ENCODE results near the gene TMEM203. TPM values are rescaled to one million over a fixed set of nuclear protein-coding genes. Genes with fewer than 3 reads are reported as not detected.
A peak's percentile ranks its signal among the peaks of the same experiment; 100 is the strongest.

TMEM203 gene
- total and polyA plus RNA-seq, 2 of the 13 experiments (the other 11 are each of a cell fraction or from before 2014, with no cell fraction given) = 23.4 to 36.7 TPM

DNA sequence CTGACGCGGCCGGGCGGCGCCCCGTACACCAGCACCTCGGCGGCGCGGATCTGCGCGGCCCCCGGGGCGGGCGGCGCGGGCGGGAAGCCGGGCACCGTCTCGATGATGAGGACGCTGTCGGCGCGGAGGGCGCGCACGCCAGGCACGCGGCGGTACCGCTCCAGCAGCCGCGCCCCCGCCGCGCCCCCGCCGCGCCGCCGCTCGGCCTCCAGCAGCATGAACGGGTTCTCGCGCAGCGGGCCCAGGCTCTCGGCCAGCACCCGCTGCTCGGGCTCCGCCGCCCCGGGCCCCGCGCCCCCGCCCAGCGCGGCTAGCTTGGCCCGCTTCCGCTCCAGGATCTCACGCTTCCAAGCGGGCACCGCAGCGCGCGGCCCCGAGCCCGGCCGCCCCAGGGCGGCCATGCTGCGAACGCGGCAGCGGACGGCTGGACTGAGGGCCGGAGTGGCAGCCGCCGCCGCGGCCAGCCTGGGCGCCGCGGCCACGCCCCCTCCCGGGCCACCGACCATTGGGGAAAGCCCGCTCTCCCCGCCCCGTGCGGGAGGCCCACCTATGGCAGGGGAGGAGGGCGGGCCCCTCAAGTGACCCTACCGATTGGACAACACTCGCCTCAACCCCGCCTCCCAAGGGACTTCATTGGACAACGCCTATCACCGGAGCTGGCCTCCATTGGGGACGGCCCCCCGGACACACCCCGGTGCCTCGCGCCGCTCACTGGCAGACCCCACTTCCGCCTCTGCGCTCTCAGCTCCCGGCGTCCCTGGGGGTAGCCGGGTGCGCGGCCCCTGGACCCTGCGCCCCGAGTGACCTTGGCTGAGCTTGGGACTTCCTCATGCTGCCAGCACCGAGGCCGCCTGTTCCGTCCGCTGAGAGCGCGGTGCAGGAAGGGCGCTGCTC, 4.9 kb downstream of the TMEM203 start, which contains the start of gene TPRN (continued):
- TF ChIP-seq, protein P1, sequence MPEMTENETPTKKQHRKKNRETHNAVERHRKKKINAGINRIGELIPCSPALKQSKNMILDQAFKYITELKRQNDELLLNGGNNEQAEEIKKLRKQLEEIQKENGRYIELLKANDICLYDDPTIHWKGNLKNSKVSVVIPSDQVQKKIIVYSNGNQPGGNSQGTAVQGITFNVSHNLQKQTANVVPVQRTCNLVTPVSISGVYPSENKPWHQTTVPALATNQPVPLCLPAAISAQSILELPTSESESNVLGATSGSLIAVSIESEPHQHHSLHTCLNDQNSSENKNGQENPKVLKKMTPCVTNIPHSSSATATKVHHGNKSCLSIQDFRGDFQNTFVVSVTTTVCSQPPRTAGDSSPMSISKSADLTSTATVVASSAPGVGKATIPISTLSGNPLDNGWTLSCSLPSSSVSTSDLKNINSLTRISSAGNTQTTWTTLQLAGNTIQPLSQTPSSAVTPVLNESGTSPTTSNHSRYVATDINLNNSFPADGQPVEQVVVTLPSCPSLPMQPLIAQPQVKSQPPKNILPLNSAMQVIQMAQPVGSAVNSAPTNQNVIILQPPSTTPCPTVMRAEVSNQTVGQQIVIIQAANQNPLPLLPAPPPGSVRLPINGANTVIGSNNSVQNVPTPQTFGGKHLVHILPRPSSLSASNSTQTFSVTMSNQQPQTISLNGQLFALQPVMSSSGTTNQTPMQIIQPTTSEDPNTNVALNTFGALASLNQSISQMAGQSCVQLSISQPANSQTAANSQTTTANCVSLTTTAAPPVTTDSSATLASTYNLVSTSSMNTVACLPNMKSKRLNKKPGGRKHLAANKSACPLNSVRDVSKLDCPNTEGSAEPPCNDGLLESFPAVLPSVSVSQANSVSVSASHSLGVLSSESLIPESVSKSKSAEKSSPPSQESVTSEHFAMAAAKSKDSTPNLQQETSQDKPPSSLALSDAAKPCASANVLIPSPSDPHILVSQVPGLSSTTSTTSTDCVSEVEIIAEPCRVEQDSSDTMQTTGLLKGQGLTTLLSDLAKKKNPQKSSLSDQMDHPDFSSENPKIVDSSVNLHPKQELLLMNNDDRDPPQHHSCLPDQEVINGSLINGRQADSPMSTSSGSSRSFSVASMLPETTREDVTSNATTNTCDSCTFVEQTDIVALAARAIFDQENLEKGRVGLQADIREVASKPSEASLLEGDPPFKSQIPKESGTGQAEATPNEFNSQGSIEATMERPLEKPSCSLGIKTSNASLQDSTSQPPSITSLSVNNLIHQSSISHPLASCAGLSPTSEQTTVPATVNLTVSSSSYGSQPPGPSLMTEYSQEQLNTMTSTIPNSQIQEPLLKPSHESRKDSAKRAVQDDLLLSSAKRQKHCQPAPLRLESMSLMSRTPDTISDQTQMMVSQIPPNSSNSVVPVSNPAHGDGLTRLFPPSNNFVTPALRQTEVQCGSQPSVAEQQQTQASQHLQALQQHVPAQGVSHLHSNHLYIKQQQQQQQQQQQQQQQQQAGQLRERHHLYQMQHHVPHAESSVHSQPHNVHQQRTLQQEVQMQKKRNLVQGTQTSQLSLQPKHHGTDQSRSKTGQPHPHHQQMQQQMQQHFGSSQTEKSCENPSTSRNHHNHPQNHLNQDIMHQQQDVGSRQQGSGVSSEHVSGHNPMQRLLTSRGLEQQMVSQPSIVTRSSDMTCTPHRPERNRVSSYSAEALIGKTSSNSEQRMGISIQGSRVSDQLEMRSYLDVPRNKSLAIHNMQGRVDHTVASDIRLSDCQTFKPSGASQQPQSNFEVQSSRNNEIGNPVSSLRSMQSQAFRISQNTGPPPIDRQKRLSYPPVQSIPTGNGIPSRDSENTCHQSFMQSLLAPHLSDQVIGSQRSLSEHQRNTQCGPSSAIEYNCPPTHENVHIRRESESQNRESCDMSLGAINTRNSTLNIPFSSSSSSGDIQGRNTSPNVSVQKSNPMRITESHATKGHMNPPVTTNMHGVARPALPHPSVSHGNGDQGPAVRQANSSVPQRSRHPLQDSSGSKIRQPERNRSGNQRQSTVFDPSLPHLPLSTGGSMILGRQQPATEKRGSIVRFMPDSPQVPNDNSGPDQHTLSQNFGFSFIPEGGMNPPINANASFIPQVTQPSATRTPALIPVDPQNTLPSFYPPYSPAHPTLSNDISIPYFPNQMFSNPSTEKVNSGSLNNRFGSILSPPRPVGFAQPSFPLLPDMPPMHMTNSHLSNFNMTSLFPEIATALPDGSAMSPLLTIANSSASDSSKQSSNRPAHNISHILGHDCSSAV (CRISPR knock-in tag; IDR thresholded peaks at IDR 0.05; ENCODE audit: borderline replicate concordance) = no peak
- no peak for TF ChIP-seq NFE2 (CRISPR knock-in tag; IDR thresholded peaks at IDR 0.05)
- TF ChIP-seq KDM5A (IDR thresholded peaks at IDR 0.05; ENCODE audit: borderline replicate concordance, low read length) = peak; percentile 51; the same call in 1 of the 2 replicates
- TF ChIP-seq ZNF350 (CRISPR knock-in tag; IDR thresholded peaks at IDR 0.05; ENCODE audit: borderline replicate concordance, low read depth) = peak; percentile 80
- peak; percentile 82 for TF ChIP-seq ZNF143 (CRISPR knock-in tag; IDR thresholded peaks at IDR 0.05)
- no peak; the same call in 1 of the 2 replicates for TF ChIP-seq ZNF629 (CRISPR knock-in tag; conservative IDR thresholded peaks at IDR 0.05)
- no peak for TF ChIP-seq SRSF9 (IDR thresholded peaks at IDR 0.05; ENCODE audit: borderline replicate concordance, insufficient read depth, low read depth, low read length, poor library complexity, severe bottlenecking)
- TF ChIP-seq, protein P2, sequence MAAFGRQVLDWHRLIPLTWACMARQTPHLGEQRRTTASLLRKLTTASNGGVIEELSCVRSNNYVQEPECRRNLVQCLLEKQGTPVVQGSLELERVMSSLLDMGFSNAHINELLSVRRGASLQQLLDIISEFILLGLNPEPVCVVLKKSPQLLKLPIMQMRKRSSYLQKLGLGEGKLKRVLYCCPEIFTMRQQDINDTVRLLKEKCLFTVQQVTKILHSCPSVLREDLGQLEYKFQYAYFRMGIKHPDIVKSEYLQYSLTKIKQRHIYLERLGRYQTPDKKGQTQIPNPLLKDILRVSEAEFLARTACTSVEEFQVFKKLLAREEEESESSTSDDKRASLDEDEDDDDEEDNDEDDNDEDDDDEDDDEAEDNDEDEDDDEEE (CRISPR knock-in tag; IDR thresholded peaks at IDR 0.05) = peak; percentile 27; the same call in 1 of the 2 replicates
- no peak for TF ChIP-seq HOXD1 (CRISPR knock-in tag; IDR thresholded peaks at IDR 0.05)
- no peak for TF ChIP-seq NONO (IDR thresholded peaks at IDR 0.05)
- peak; percentile 94 for TF ChIP-seq NONO (CRISPR knock-in tag; conservative IDR thresholded peaks at IDR 0.05)
- TF ChIP-seq MTA1 (CRISPR knock-in tag; IDR thresholded peaks at IDR 0.05; ENCODE audit: borderline replicate concordance) = peak; percentile 82; the same call in 1 of the 2 replicates
- no peak for TF ChIP-seq XBP1 (CRISPR knock-in tag; IDR thresholded peaks at IDR 0.05)
- TF ChIP-seq RCOR2 (CRISPR knock-in tag; IDR thresholded peaks at IDR 0.05) = 0 out of 2 replicates have a peak, but pooled peaks have one; percentile 24
- peak; percentile 83 for TF ChIP-seq RARA (CRISPR knock-in tag; IDR thresholded peaks at IDR 0.05)
- TF ChIP-seq, protein P3, sequence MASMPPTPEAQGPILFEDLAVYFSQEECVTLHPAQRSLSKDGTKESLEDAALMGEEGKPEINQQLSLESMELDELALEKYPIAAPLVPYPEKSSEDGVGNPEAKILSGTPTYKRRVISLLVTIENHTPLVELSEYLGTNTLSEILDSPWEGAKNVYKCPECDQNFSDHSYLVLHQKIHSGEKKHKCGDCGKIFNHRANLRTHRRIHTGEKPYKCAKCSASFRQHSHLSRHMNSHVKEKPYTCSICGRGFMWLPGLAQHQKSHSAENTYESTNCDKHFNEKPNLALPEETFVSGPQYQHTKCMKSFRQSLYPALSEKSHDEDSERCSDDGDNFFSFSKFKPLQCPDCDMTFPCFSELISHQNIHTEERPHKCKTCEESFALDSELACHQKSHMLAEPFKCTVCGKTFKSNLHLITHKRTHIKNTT (CRISPR knock-in tag; IDR thresholded peaks at IDR 0.05) = no peak
- no peak for TF ChIP-seq PRMT3 (CRISPR knock-in tag; IDR thresholded peaks at IDR 0.05; ENCODE audit: borderline replicate concordance, low read depth)
- no peak for TF ChIP-seq EHMT2 (IDR thresholded peaks at IDR 0.05; ENCODE audit: borderline replicate concordance, low read depth, low read length)
- TF ChIP-seq MYNN (CRISPR knock-in tag; IDR thresholded peaks at IDR 0.05; ENCODE audit: low read depth) = no peak
